ENCODE measurements around the gene KCNIP4. TPM values are rescaled to one million over a fixed set of nuclear protein-coding genes. Genes with fewer than 3 reads are reported as not detected.

Gene KCNIP4
- total and polyA plus RNA-seq, 2 donors from 2014 or later = 9.8 to 43.9 TPM

GRCh38 chr4:21387683-21388082, 560.9 kb downstream of the KCNIP4 start:
- no peaks in the 10 kb centered on the region for H3K4me1 ChIP-seq (ENCODE audit: control insufficient read depth in 2 of 3, insufficient read depth in 2 of 3, low read depth in 1 of 3, low read length in 3 of 3)
- no peak overlapping the region for H3K4me3 ChIP-seq (ENCODE audit: low read length in 3 of 3)
- DNase-seq (no peak), FAIRE-seq (no peak)
- no peak overlapping the region for H3K9ac ChIP-seq (ENCODE audit: low read length in 3 of 3)
- H3K27ac ChIP-seq (ENCODE audit: low read depth in 2 of 2, low read length in 2 of 2) = no peak overlapping the region
- no peaks in the 10 kb centered on the region for H3K27me3 ChIP-seq (ENCODE audit: control insufficient read depth, insufficient read depth, low read length)
- no peak for TF ChIP-seq CTCF (IDR thresholded peaks at IDR 0.05; ENCODE audit: borderline replicate concordance, extremely low read depth, insufficient read depth)
- no peaks in the 10 kb centered on the region for H3K36me3 ChIP-seq (ENCODE audit: control insufficient read depth in 2 of 3, insufficient read depth in 3 of 3, low read length in 3 of 3)
- no peaks in the 10 kb centered on the region for H3K9me3 ChIP-seq (ENCODE audit: control insufficient read depth in 2 of 3, insufficient read depth in 1 of 3, low read length in 3 of 3)
- intact Hi-C loops (cut with DNase I) = no loop called here

GRCh38 chr4:21386166-21386780, 562.3 kb downstream of the KCNIP4 start:
- Histone ChIP-seq H3K36me3 (ENCODE audit: control insufficient read depth in 2 of 3, insufficient read depth in 3 of 3, low read length in 3 of 3) (no peaks in the 10 kb centered on the region), H3K4me1 (ENCODE audit: control insufficient read depth in 2 of 3, insufficient read depth in 2 of 3, low read depth in 1 of 3, low read length in 3 of 3) (no peaks in the 10 kb centered on the region), H3K27me3 (ENCODE audit: control insufficient read depth, insufficient read depth, low read length) (no peaks in the 10 kb centered on the region), H3K4me3 (ENCODE audit: low read length in 3 of 3) (no peak overlapping the region), H3K27ac (ENCODE audit: low read depth in 2 of 2, low read length in 2 of 2) (no peak overlapping the region), H3K9me3 (ENCODE audit: control insufficient read depth in 2 of 3, insufficient read depth in 1 of 3, low read length in 3 of 3) (no peaks in the 10 kb centered on the region), H3K9ac (ENCODE audit: low read length in 3 of 3) (no peak overlapping the region)
- no peak for DNase-seq
- no peak for FAIRE-seq
- intact Hi-C loops (cut with DNase I) = no loop called here
- TF ChIP-seq CTCF (IDR thresholded peaks at IDR 0.05; ENCODE audit: borderline replicate concordance, extremely low read depth, insufficient read depth) = no peak

DNA sequence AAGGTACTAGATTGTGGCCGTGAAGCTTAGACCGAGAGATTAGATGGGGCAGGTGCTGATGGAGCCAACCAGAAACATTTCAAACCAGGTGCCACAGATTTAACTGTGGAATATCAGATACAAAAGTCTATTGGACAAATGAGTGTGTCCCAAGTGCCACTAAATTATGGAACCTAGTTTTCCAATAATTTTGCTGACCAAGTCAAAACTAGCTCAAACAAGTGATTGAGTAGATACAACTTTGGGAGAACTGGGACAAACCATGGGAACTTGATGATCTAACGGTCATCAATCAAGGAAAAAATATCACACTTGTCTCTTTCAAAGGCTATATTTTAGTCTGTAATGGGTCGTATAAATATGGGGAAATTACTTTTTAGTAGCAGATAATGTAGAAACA, 562.9 kb downstream of the KCNIP4 start:
- no peak for TF ChIP-seq CTCF (IDR thresholded peaks at IDR 0.05; ENCODE audit: borderline replicate concordance, extremely low read depth, insufficient read depth)
- no peaks in the 10 kb centered on the region for H3K36me3 ChIP-seq (ENCODE audit: control insufficient read depth in 2 of 3, insufficient read depth in 3 of 3, low read length in 3 of 3)
- no peak overlapping the region for H3K9ac ChIP-seq (ENCODE audit: low read length in 3 of 3)
- no peaks in the 10 kb centered on the region for H3K27me3 ChIP-seq (ENCODE audit: control insufficient read depth, insufficient read depth, low read length)
- no peak for FAIRE-seq
- intact Hi-C loops (cut with DNase I) = no loop called here
- no peaks in the 10 kb centered on the region for H3K4me1 ChIP-seq (ENCODE audit: control insufficient read depth in 2 of 3, insufficient read depth in 2 of 3, low read depth in 1 of 3, low read length in 3 of 3)
- no peak overlapping the region for H3K4me3 ChIP-seq (ENCODE audit: low read length in 3 of 3)
- H3K27ac ChIP-seq (ENCODE audit: low read depth in 2 of 2, low read length in 2 of 2) = no peak overlapping the region
- no peak for DNase-seq
- H3K9me3 ChIP-seq (ENCODE audit: control insufficient read depth in 2 of 3, insufficient read depth in 1 of 3, low read length in 3 of 3) = no peaks in the 10 kb centered on the region

- Histone ChIP-seq H3K4me1 (ENCODE audit: control insufficient read depth in 2 of 3, insufficient read depth in 2 of 3, low read depth in 1 of 3, low read length in 3 of 3) (no peaks in the 10 kb centered on the region), H3K4me3 (ENCODE audit: low read length in 3 of 3) (no peak overlapping the region), H3K27ac (ENCODE audit: low read depth in 2 of 2, low read length in 2 of 2) (no peak overlapping the region), H3K27me3 (ENCODE audit: control insufficient read depth, insufficient read depth, low read length) (no peaks in the 10 kb centered on the region), H3K9me3 (ENCODE audit: control insufficient read depth in 2 of 3, insufficient read depth in 1 of 3, low read length in 3 of 3) (no peaks in the 10 kb centered on the region), H3K36me3 (ENCODE audit: control insufficient read depth in 2 of 3, insufficient read depth in 3 of 3, low read length in 3 of 3) (no peaks in the 10 kb centered on the region), H3K9ac (ENCODE audit: low read length in 3 of 3) (no peak overlapping the region)
- DNase-seq (no peak), FAIRE-seq (no peak)
- TF ChIP-seq CTCF (IDR thresholded peaks at IDR 0.05; ENCODE audit: borderline replicate concordance, extremely low read depth, insufficient read depth) = no peak
- intact Hi-C loops (cut with DNase I) = no loop called here
These were observed 564.0 kb downstream of the KCNIP4 start for GRCh38 chr4:21384609-21385008.

Data from kidney (tissue), 14 donors.